Naive thymus-derived CD4-positive, alpha-beta T cell (primary cell): ENCODE results near the gene ATG10. TPM values are rescaled to one million over a fixed set of nuclear protein-coding genes. Genes with fewer than 3 reads are reported as not detected.
"Not testable (repeated sequence)": the region's sequence is repeated elsewhere in the genome, so short reads cannot be mapped to it uniquely, and the experiment has no call there.

ENCODE experiments used
- ATAC-seq: fragments of 150-1000 bp; cut with Tn5 transposase; 2 replicates; pipeline ENCODE4 v1.10.0; 2021; ENCODE audit warnings: mild to moderate bottlenecking, moderate library complexity
- CTCF ChIA-PET: fragments of 350-600 bp; sonication (Branson Sonifier 250); formaldehyde crosslinking; loops from one replicate; lab custom pipeline; 2021; ENCODE audit warnings: antibody characterized with exemption; lab: Charles Lee
- POLR2A ChIA-PET: fragments of 350-600 bp; sonication (Branson Sonifier 250); formaldehyde crosslinking; loops from one replicate; lab custom pipeline; 2021; ENCODE audit warnings: antibody characterized with exemption, inconsistent platforms; lab: Charles Lee
- DNase-seq, 9 donors: peaks; one replicate each; pipeline versions ENCODE4 v3.0.0 to v3.0.0-alpha.2; 2020 to 2022; ENCODE audit warnings: mixed read lengths in 1 of 9
- H3K27ac ChIP-seq: one replicate; pipeline ENCODE4 v1.7.0; 2013; ENCODE audit warnings: mild to moderate bottlenecking, low read depth, low read length, moderate library complexity
- H3K27me3 ChIP-seq, 2 donors: one replicate each; pipeline ENCODE4 v1.7.0; 2013; ENCODE audit warnings: low read length in 2 of 2, mild to moderate bottlenecking in 2 of 2, moderate library complexity in 2 of 2; ENCODE audit not compliant: control insufficient read depth in 2 of 2, insufficient read depth in 2 of 2
- H3K36me3 ChIP-seq, 3 experiments: 1 replicate in 2 of 3; 2 replicates in 1 of 3; pipeline ENCODE4 v1.7.0; 2013; ENCODE audit warnings: low read length in 3 of 3, mild to moderate bottlenecking in 3 of 3, moderate library complexity in 1 of 3; ENCODE audit not compliant: insufficient read depth in 3 of 3, control insufficient read depth in 2 of 3
- H3K4me1 ChIP-seq, 2 donors: one replicate each; pipeline ENCODE4 v1.7.0; 2013; ENCODE audit warnings: low read length in 2 of 2, mild to moderate bottlenecking in 2 of 2, moderate library complexity in 1 of 2; ENCODE audit not compliant: control insufficient read depth in 2 of 2, insufficient read depth in 2 of 2
- H3K4me3 ChIP-seq: 2 replicates; pipeline ENCODE4 v1.7.0; 2013; ENCODE audit warnings: mild to moderate bottlenecking, low read length
- H3K9me3 ChIP-seq, 3 experiments: 1 replicate in 2 of 3; 2 replicates in 1 of 3; pipeline ENCODE4 v1.7.0; 2013; ENCODE audit warnings: low read length in 3 of 3; ENCODE audit not compliant: control insufficient read depth in 2 of 3
- H3K27ac Mint-ChIP-seq, 9 donors: one replicate each; pipeline ENCODE4 v1.8.0; 2020 to 2022; ENCODE audit warnings: mixed read lengths in 9 of 9, mild to moderate bottlenecking in 8 of 9, moderate library complexity in 5 of 9, inconsistent platforms in 2 of 9
- H3K27me3 Mint-ChIP-seq, 5 donors: one replicate each; pipeline ENCODE4 v1.8.0; 2021 to 2022; ENCODE audit warnings: mixed read lengths in 5 of 5, mild to moderate bottlenecking in 1 of 5
- H3K36me3 Mint-ChIP-seq, 5 donors: one replicate each; pipeline ENCODE4 v1.8.0; 2020 to 2022; ENCODE audit warnings: mixed read lengths in 5 of 5, mild to moderate bottlenecking in 3 of 5, inconsistent platforms in 1 of 5
- H3K4me1 Mint-ChIP-seq, 7 donors: one replicate each; pipeline ENCODE4 v1.8.0; 2020 to 2022; ENCODE audit warnings: mixed read lengths in 7 of 7, mild to moderate bottlenecking in 3 of 7, inconsistent platforms in 1 of 7
- H3K4me3 Mint-ChIP-seq, 10 donors: one replicate each; pipeline ENCODE4 v1.8.0; 2020 to 2022; ENCODE audit warnings: mild to moderate bottlenecking in 10 of 10, mixed read lengths in 10 of 10, moderate library complexity in 6 of 10, inconsistent platforms in 2 of 10
- H3K9me3 Mint-ChIP-seq, 11 donors: one replicate each; pipeline ENCODE4 v1.8.0; 2020 to 2022; ENCODE audit warnings: mixed read lengths in 11 of 11, mild to moderate bottlenecking in 4 of 11, inconsistent platforms in 1 of 11, moderate library complexity in 1 of 11
- intact Hi-C, 2 donors: fragments of 100-400 bp; cut with micrococcal nuclease; formaldehyde crosslinking; loops; one replicate each; pipeline ENCODE4 v1.15.1; 2023
- polyA plus RNA-seq, 2 donors: library from polyadenylated mRNA; unstranded; fragments of 300-500 nt; fragmentation: Illumina TruSeq; gene quantifications; one replicate each; pipeline ENCODE4 v1.2.3, GENCODE V29; 2021
- total RNA-seq, 6 experiments: library from RNA in 5 of 6; stranded (reverse) in 5 of 6; gene quantifications; 1 replicate in 5 of 6; 2 replicates in 1 of 6; pipeline ENCODE4 v1.2.3 and lab custom pipeline; 2021 to 2026

The ATG10 gene
- total and polyA plus RNA-seq, 7 experiments from 2014 or later: 6.4 to 14.4 (median 9.1) TPM

DNA sequence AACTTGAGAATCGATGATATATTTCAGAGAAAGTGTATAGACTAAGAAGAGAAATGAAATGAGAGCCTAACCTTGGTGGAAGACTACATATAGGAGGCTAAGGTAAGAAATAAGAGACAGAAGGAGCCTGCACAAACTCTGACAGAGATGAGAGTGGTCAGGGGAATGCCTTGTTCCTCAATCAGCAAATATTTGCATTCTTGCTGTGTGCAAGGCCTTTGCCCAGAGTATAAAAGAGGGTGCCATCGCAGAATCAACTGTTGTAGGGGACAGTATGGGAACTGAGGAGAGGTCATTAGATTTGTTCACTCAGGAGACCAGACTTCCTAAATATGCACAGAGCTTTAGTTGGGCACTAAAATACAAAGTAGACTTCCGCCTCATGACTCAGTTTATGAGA is 137.2 kb downstream of the ATG10 start:
- Mint-ChIP-seq H3K36me3 (peaks cover 0 to 3% (median 0%) of the 10 kb centered on the region in 5 donors), H3K4me1 (peaks cover 2 to 38% (median 18%) of the 10 kb centered on the region in 7 donors), H3K27ac (no peak overlapping the region), H3K27me3 (no peaks in the 10 kb centered on the region), H3K4me3 (no peak overlapping the region), H3K9me3 (peaks cover 0 to 5% (median 0%) of the 10 kb centered on the region in 11 donors)
- no peaks in the 10 kb centered on the region for H3K36me3 ChIP-seq
- H3K9me3 ChIP-seq: no peaks in the 10 kb centered on the region
- no peak for ATAC-seq
- POLR2A ChIA-PET: no interaction called here
- peaks cover 0 to 3% of the 10 kb centered on the region in 2 donors for H3K4me1 ChIP-seq
- CTCF ChIA-PET: no interaction called here
- H3K4me3 ChIP-seq: no peak overlapping the region
- no peaks in the 10 kb centered on the region for H3K27me3 ChIP-seq
- no peak for DNase-seq
- intact Hi-C loops: loop anchor here (5.0 kb wide), 2 partner anchors 38 to 118 kb away; no protein-coding TSS in a partner anchor
- no peak overlapping the region for H3K27ac ChIP-seq

- H3K27ac ChIP-seq, H3K27ac Mint-ChIP-seq, H3K4me3 Mint-ChIP-seq, ATAC-seq, CTCF ChIA-PET, POLR2A ChIA-PET, H3K4me3 ChIP-seq, H3K27me3 ChIP-seq, H3K9me3 ChIP-seq, H3K36me3 Mint-ChIP-seq, DNase-seq, H3K36me3 ChIP-seq, H3K4me1 ChIP-seq, H3K9me3 Mint-ChIP-seq, H3K27me3 Mint-ChIP-seq: not testable (repeated sequence)
- intact Hi-C loops: loop anchor here (5.0 kb wide), 2 partner anchors 37 to 117 kb away; no protein-coding TSS in a partner anchor
- peaks cover 2 to 36% (median 16%) of the 10 kb centered on the region in 7 donors for H3K4me1 Mint-ChIP-seq
Observed at GRCh38 chr5:82109915-82110314, 138.1 kb downstream of the ATG10 start.

- peaks cover 0 to 3% (median 0%) of the 10 kb centered on the region in 5 donors for H3K36me3 Mint-ChIP-seq
- Histone ChIP-seq H3K36me3 (no peaks in the 10 kb centered on the region), H3K27ac (no peak overlapping the region), H3K4me3 (no peak overlapping the region), H3K27me3 (no peaks in the 10 kb centered on the region), H3K9me3 (no peaks in the 10 kb centered on the region), H3K4me1 (no peaks in the 10 kb centered on the region)
- no peak overlapping the region for H3K27ac Mint-ChIP-seq
- H3K9me3 Mint-ChIP-seq: peaks cover 0 to 5% (median 0%) of the 10 kb centered on the region in 11 donors
- ChIA-PET CTCF (no interaction called here), POLR2A (no interaction called here)
- no peaks in the 10 kb centered on the region for H3K27me3 Mint-ChIP-seq
- peak; percentile 40 for ATAC-seq
- H3K4me1 Mint-ChIP-seq: peaks cover 0 to 24% (median 8%) of the 10 kb centered on the region in 7 donors
- DNase-seq: no peak
- intact Hi-C loops: no loop called here
- no peak overlapping the region for H3K4me3 Mint-ChIP-seq
Observed at GRCh38 chr5:82111191-82111590, 139.4 kb downstream of the ATG10 start.

- Histone ChIP-seq H3K4me1 (no peaks in the 10 kb centered on the region), H3K36me3 (no peaks in the 10 kb centered on the region), H3K27me3 (no peaks in the 10 kb centered on the region), H3K4me3 (no peak overlapping the region), H3K27ac (no peak overlapping the region), H3K9me3 (no peaks in the 10 kb centered on the region)
- Mint-ChIP-seq H3K36me3 (peaks cover 0 to 14% (median 5%) of the 10 kb centered on the region in 5 donors), H3K4me3 (no peak overlapping the region), H3K27me3 (no peaks in the 10 kb centered on the region), H3K9me3 (peaks cover 0 to 6% (median 0%) of the 10 kb centered on the region in 11 donors), H3K27ac (no peak overlapping the region), H3K4me1 (peaks cover 0 to 8% (median 0%) of the 10 kb centered on the region in 7 donors)
- intact Hi-C loops: no loop called here
- ATAC-seq (no peak), DNase-seq (no peak)
- ChIA-PET CTCF (no interaction called here), POLR2A (no interaction called here)
Observed at GRCh38 chr5:82115858-82116257, 144.0 kb downstream of the ATG10 start.

DNA sequence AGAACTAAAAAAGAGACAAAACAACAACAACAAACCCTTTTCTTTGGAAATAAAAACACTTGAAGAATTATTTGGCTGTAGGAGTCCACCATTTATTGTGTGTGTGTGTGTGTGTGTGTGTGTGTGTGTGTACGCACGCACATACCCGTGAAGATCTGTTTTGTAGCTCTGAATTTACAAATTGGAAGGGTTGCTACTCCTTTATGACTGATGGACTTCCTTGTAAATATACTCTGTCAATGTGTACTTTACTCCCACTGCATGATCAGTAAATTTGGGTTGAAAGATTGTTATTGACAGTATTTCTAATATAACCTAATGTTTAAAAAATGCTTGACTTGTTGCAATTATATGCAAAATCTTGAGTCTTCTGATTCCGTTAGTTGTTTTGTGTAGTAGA is 148.1 kb downstream of the ATG10 start:
- Histone ChIP-seq H3K27me3 (no peaks in the 10 kb centered on the region), H3K4me1 (no peaks in the 10 kb centered on the region), H3K9me3 (no peaks in the 10 kb centered on the region), H3K4me3 (no peak overlapping the region), H3K36me3 (no peaks in the 10 kb centered on the region), H3K27ac (no peak overlapping the region)
- POLR2A ChIA-PET: no interaction called here
- DNase-seq: no peak
- CTCF ChIA-PET: no interaction called here
- Mint-ChIP-seq H3K4me3 (no peak overlapping the region), H3K36me3 (peaks cover 0 to 38% (median 24%) of the 10 kb centered on the region in 5 donors), H3K27me3 (no peaks in the 10 kb centered on the region), H3K27ac (no peak overlapping the region), H3K9me3 (peaks cover 5 to 32% (median 16%) of the 10 kb centered on the region in 11 donors), H3K4me1 (peaks cover 0 to 4% (median 0%) of the 10 kb centered on the region in 7 donors)
- ATAC-seq: no peak
- intact Hi-C loops: no loop called here

DNA sequence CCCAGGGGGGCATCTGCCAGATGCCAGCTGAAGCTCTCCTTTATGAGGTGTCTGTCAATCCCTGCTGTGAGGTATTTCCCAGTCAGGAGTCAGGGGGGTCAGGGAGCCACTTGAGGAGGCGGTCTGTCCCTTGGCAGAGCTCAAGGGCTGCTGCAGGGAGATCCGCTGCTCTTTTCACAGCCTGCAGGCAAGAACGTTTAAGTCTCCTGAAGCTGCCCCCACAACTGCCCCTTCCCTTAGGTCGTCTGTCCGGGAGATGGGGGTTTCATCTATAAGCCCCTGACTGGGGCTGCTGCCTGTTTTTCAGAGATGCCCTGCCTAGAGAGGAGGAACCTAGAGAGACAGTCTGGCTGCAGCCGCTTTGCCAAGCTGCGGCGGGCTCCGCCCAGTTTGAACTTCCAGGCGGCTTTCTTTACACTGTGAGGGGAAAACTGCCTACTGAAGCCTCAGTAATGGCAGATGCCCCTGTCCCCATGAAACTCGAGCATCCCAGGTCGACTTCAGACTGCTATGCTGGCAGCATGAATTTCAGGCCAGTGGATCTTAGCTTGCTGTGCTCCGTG is 158.0 kb downstream of the ATG10 start:
- ChIA-PET CTCF (interaction anchor here (0.6 kb wide), 1 partner anchor 56 kb away, joined by 7 read pairs; no protein-coding TSS in a partner anchor), POLR2A (no interaction called here)
- H3K27ac Mint-ChIP-seq: no peak overlapping the region
- Histone ChIP-seq H3K4me1 (no peaks in the 10 kb centered on the region), H3K9me3 (no peaks in the 10 kb centered on the region), H3K27me3 (no peaks in the 10 kb centered on the region), H3K4me3 (no peak overlapping the region), H3K36me3 (no peaks in the 10 kb centered on the region), H3K27ac (no peak overlapping the region)
- peaks cover 0 to 5% (median 0%) of the 10 kb centered on the region in 7 donors for H3K4me1 Mint-ChIP-seq
- H3K4me3 Mint-ChIP-seq: no peak overlapping the region
- H3K27me3 Mint-ChIP-seq: no peaks in the 10 kb centered on the region
- intact Hi-C loops: no loop called here
- no peak for DNase-seq
- no peak for ATAC-seq
- H3K36me3 Mint-ChIP-seq: peaks cover 1 to 52% (median 45%) of the 10 kb centered on the region in 5 donors
- peaks cover 14 to 59% (median 31%) of the 10 kb centered on the region in 11 donors for H3K9me3 Mint-ChIP-seq

GRCh38 chr5:82130602-82131001 is 158.8 kb downstream of the ATG10 start:
- Mint-ChIP-seq H3K27ac (no peak overlapping the region), H3K9me3 (peaks cover 15 to 59% (median 37%) of the 10 kb centered on the region in 11 donors), H3K27me3 (no peaks in the 10 kb centered on the region), H3K4me3 (no peak overlapping the region), H3K4me1 (peaks cover 0 to 5% (median 0%) of the 10 kb centered on the region in 7 donors), H3K36me3 (peaks cover 8 to 55% (median 51%) of the 10 kb centered on the region in 5 donors)
- no peaks in the 10 kb centered on the region for H3K36me3 ChIP-seq
- no peaks in the 10 kb centered on the region for H3K27me3 ChIP-seq
- no peak overlapping the region for H3K27ac ChIP-seq
- intact Hi-C loops: no loop called here
- no peak for DNase-seq
- ChIA-PET CTCF (no interaction called here), POLR2A (no interaction called here)
- H3K4me1 ChIP-seq: no peaks in the 10 kb centered on the region
- no peak overlapping the region for H3K4me3 ChIP-seq
- no peak for ATAC-seq
- no peaks in the 10 kb centered on the region for H3K9me3 ChIP-seq
